BLaER1 (cell line): Measurements from ENCODE around the gene VASH1.

Source experiments
- H3K27ac ChIP-seq: shearing (Covaris generic); formaldehyde crosslinking; 2 replicates; pipeline ENCODE4 v1.8.1; 2022
- H3K27me3 ChIP-seq: shearing (Covaris generic); formaldehyde crosslinking; 2 replicates; pipeline ENCODE4 v1.8.1; 2022
- H3K36me3 ChIP-seq: shearing (Covaris generic); formaldehyde crosslinking; 2 replicates; pipeline ENCODE4 v1.8.1; 2022
- H3K4me1 ChIP-seq: shearing (Covaris generic); formaldehyde crosslinking; 2 replicates; pipeline ENCODE4 v1.8.1; 2022
- H3K4me2 ChIP-seq: shearing (Covaris generic); formaldehyde crosslinking; 2 replicates; pipeline ENCODE4 v1.8.1; 2022
- H3K4me3 ChIP-seq: shearing (Covaris generic); formaldehyde crosslinking; 2 replicates; pipeline ENCODE4 v1.8.1; 2022
- H3K9ac ChIP-seq: shearing (Covaris generic); formaldehyde crosslinking; 2 replicates; pipeline ENCODE4 v1.8.1; 2022
- H3K9me3 ChIP-seq: shearing (Covaris generic); formaldehyde crosslinking; 2 replicates; pipeline ENCODE4 v1.8.1; 2022
- H4K20me1 ChIP-seq: shearing (Covaris generic); formaldehyde crosslinking; 2 replicates; pipeline ENCODE4 v1.8.1; 2022
- Cebpa-rat ChIP-seq: shearing (Covaris generic); IDR thresholded peaks from 2 replicates; pipeline ENCODE4 v1.8.1; 2022

Gene VASH1

DNA sequence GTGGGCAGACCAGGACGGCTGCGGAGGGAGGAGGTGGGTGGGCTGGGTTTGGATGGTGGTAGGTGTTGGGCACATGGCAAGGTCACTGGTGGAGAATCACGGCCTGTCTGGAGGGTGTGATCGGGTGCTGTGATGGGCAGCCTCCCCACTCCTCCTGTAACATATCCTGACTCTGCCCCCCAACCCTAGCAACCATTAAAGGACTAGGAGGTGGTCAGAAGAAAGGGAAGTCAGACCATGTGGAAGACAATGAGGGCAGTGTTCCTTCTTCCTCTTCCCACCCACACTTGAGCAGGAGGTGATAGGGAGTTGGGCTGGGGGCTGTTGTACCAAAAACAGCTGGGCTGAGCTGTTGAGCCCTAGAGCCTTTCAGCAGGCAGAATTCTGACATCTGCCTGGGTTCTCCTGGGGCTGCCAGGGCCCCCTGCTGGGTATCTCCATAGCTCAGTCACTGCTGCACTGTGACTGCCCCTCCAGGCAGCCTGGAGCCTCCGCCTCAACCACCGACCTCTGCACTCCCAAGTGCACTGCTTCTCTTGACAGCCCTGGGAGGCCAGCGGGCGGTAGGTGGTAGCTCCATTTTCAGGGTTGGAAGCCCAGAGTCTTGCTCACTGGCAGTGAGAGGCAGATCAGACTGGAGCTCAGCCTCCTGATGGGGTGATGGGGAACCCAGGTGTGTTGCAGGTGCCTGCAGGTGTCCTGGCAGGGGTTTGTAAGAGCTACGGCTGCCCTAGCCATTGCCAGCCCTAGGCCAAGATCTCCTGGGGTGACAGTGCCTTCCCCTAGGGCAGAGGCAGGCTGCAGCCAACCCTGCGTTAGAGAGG is 15.4 kb downstream of the VASH1 start:
- H3K4me2 ChIP-seq, result no peak overlapping the region
- H3K4me1 ChIP-seq, result peaks cover 21% of the 10 kb centered on the region
- H3K27me3 ChIP-seq, result no peaks in the 10 kb centered on the region
- no peaks in the 10 kb centered on the region for H3K9me3 ChIP-seq
- H3K4me3 ChIP-seq, result no peak overlapping the region
- no peak overlapping the region for H3K27ac ChIP-seq
- no peaks in the 10 kb centered on the region for H4K20me1 ChIP-seq
- peaks cover 24% of the 10 kb centered on the region for H3K36me3 ChIP-seq
- TF ChIP-seq Cebpa-rat, result no peak
- no peak overlapping the region for H3K9ac ChIP-seq

DNA sequence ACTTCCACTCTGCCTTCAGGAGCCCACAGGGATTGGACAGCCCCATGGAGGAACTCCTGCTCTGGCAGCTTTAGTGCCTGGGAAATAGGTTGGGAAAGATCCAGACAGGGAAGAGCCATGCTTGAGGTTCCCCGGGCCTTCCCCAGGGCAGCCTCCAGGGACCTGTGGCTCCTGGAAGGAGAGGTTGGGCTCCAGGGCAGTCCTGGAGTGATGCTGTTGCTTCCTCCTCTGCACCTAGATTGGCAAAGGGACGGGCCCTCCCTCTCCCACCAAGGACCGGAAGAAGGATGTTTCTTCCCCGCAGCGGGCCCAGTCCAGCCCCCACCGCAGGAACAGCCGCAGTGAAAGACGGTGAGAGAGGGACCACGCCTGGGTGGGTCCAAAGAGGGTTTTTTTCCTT is 16.5 kb downstream of the VASH1 start:
- no peaks in the 10 kb centered on the region for H3K9me3 ChIP-seq

DNA sequence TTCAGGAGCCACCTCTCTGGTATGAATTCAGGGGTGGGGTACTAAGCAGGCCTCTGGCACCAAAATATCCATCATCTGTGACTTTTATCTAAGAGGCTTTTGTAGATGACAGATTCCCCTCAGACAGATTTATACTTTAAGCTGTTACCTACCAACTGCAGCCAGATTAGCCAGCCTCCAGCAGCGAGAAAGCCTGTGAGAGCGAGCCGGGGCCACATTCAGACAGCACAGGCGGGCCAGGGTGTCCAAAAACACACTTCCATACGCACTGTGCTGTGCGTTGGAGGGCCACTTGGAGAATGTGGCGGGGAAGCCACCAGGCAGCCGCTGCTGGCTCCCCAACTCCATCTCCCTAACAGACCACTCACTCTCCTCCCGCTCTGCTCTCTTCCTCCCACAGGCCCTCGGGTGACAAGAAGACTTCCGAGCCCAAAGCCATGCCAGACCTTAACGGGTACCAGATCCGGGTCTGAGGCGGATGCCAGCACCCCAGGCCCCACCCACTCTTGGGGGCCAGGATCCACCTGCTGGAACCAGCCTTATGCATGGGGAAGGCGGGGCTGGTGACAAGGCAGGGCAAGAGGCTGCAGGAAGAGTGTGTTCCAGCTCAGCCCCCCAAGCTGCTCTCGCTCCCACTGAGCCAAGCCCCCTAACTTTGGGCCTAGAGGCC is 17.4 kb downstream of the VASH1 start:
- Histone ChIP-seq H3K4me1 (peaks cover 25% of the 10 kb centered on the region), H3K4me3 (no peak overlapping the region), H3K27ac (no peak overlapping the region), H3K27me3 (no peaks in the 10 kb centered on the region), H3K9me3 (no peaks in the 10 kb centered on the region), H3K36me3 (peaks cover 42% of the 10 kb centered on the region), H3K9ac (no peak overlapping the region), H4K20me1 (peaks cover 5% of the 10 kb centered on the region; the same call in 1 of the 2 replicates), H3K4me2 (no peak overlapping the region)
- TF ChIP-seq Cebpa-rat, result no peak

More for the DNA sequence above, 16.5 kb downstream of the VASH1 start:
- TF ChIP-seq Cebpa-rat, result no peak
- H3K36me3 ChIP-seq, result peaks cover 34% of the 10 kb centered on the region
- peaks cover 25% of the 10 kb centered on the region for H3K4me1 ChIP-seq
- no peak overlapping the region for H3K27ac ChIP-seq
- 0 out of 2 replicates have a peak, but pooled peaks cover 4% of the 10 kb centered on the region for H4K20me1 ChIP-seq
- no peak overlapping the region; the same call in 1 of the 2 replicates for H3K4me2 ChIP-seq
- H3K9ac ChIP-seq, result no peak overlapping the region
- H3K27me3 ChIP-seq, result no peaks in the 10 kb centered on the region
- no peak overlapping the region for H3K4me3 ChIP-seq

DNA sequence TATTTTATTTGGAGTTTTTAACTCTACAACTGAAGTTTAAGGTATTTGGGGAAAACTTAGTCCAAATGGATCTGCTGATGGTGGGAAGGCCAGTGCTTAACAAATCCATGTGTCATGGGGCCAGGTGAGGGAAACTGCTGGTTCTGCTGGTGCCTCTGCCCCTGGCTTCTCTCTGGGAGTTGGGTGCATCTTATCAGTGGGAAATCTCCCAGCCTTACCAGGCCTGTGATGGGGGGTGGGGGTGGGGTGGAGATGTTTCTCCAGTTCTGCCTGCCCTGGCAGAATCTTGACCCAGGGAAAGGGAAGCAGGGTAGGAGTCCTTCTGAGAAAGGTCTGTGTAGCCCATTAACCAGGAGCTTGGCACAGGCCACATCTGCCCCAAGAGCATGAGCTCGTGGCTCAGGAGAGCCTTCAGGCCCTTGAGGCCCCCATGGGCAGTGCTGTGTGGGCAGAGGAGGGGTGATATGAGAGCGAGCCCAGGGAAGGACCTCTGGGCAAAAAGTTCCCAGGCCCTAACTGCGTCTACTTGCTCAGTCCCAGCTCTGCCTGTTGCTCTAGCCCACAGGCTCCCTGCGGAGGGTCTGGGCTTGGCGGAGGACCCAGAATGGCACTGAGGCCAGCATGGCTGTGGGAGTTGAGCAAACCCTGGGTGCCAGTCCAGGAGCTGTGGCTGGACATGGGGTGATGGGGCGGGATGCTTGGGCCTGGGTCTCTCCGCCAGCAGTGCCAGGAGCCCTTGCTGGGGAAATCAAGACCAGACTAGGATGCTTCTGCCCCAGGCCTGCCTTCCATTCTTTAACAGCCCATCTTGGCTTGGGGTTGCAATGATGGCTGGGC is 18.2 kb downstream of the VASH1 start:
- no peak overlapping the region for H3K9ac ChIP-seq
- H3K27me3 ChIP-seq, result no peaks in the 10 kb centered on the region
- no peak overlapping the region for H3K27ac ChIP-seq
- no peak overlapping the region for H3K4me3 ChIP-seq
- H3K9me3 ChIP-seq, result no peaks in the 10 kb centered on the region
- no peak overlapping the region for H3K4me2 ChIP-seq
- peaks cover 13% of the 10 kb centered on the region; the same call in 1 of the 2 replicates for H4K20me1 ChIP-seq
- H3K36me3 ChIP-seq, result peaks cover 50% of the 10 kb centered on the region
- TF ChIP-seq Cebpa-rat, result no peak
- peaks cover 25% of the 10 kb centered on the region for H3K4me1 ChIP-seq

DNA sequence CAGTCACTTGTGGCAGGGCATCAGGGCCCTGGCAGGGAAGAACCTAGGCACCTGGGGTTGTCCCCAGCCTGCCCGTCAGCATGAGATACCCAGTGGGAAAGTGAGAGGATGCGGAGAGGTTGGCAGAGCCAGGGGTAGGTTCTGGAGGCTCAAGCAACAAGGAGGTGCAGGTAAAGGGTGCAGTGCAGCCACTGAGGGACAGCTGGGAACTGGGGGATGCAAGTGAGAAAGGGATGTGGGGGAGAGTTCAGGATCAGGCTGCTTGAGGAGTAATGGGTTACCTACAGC is 18.7 kb downstream of the VASH1 start:
- H3K27ac ChIP-seq, result no peak overlapping the region
- no peak overlapping the region for H3K4me2 ChIP-seq
- H3K4me1 ChIP-seq, result peaks cover 25% of the 10 kb centered on the region
- H3K36me3 ChIP-seq, result peaks cover 50% of the 10 kb centered on the region
- no peaks in the 10 kb centered on the region for H3K9me3 ChIP-seq
- TF ChIP-seq Cebpa-rat, result no peak
- no peaks in the 10 kb centered on the region for H3K27me3 ChIP-seq
- peaks cover 14% of the 10 kb centered on the region; the same call in 1 of the 2 replicates for H4K20me1 ChIP-seq
- H3K9ac ChIP-seq, result no peak overlapping the region
- no peak overlapping the region for H3K4me3 ChIP-seq

DNA sequence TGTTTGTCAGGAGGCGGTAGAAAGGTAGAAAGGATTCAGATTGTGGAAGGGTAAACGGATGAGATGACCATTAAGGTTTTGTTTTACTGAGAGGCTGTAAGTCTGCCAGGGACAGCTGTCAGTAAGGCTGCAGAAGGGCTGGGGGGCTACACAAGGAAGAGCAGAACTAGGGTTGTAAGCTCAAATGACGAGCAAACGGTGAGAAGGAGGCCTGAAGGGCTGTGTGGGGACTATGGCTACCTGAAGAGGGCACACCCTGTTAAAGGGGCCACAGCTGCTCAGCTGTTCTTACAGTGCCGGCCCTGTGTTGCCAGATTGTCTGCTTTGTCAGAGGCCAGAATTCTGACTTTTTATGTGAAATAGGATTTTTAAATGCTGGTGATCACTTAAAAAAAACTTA is 19.1 kb downstream of the VASH1 start:
- no peak overlapping the region for H3K9ac ChIP-seq
- H3K4me1 ChIP-seq, result peaks cover 25% of the 10 kb centered on the region
- no peaks in the 10 kb centered on the region for H3K27me3 ChIP-seq
- H3K4me3 ChIP-seq, result no peak overlapping the region
- H3K36me3 ChIP-seq, result peaks cover 51% of the 10 kb centered on the region
- H3K27ac ChIP-seq, result no peak overlapping the region
- H3K9me3 ChIP-seq, result no peaks in the 10 kb centered on the region
- no peak overlapping the region for H3K4me2 ChIP-seq
- peaks cover 14% of the 10 kb centered on the region; the same call in 1 of the 2 replicates for H4K20me1 ChIP-seq
- TF ChIP-seq Cebpa-rat, result no peak

DNA sequence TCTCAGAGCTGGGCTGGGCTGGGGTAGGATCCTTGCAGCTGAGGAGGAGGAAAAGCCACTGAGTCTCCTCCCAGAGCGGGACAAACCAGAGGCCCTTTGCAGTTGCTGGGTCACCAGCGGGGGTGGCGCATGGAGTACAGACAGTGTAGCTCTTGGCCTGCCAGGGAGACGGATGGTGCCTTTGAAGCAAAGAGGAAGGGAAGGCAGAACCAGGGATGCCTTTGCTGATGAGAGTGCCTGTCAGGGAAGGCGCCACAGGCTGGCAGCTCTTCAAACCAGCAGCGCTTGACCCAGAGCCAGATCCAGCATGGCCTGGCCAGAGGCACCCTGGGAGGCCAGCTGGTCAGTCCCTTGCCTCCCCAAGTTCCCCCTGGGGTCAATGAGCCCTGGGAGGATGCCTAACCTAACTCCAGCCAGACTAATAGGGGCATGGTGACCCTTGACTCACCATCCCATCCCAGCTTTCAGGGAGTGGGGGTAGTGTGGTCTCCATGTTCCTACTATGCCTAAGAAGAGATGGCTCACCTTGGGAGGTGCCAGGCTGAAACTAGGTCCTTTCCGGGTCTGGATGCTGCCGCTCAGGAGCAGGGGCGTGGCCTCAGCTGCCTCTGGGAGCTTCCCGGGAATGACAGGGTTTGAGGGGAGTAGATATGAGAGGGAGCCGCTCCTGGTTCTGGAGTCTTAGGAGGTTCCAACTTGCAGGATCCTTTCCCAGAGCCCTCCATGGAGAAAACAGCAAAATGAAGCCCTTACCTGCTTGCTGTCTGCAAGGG is 19.8 kb downstream of the VASH1 start:
- Histone ChIP-seq H3K27ac (0 out of 2 replicates have a peak overlapping the region, but pooled peaks have one; percentile 12), H3K4me2 (no peak overlapping the region), H3K9me3 (no peaks in the 10 kb centered on the region), H3K9ac (no peak overlapping the region), H3K27me3 (no peaks in the 10 kb centered on the region), H4K20me1 (peaks cover 14% of the 10 kb centered on the region; the same call in 1 of the 2 replicates), H3K4me1 (peaks cover 25% of the 10 kb centered on the region), H3K36me3 (peaks cover 58% of the 10 kb centered on the region), H3K4me3 (no peak overlapping the region)
- no peak for TF ChIP-seq Cebpa-rat

DNA sequence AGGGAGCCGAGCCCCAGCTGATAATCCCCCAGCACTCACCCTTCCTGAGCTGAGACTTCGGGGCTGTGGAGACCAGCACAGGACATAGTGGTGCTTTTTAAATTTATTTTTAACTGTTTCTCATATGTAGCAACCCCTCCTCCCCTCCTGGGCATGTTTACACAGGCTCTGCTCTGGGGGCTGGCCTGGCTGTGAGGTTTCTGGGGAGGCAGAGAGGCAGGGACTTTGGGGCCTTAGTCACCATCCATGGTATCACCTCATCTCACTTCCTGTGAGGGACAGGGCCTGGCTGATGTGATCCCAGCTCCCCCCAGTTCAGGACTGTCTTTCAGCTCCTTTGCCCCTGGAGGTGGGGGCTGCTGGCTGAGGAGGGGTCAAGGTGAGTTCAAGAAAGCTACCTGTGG is 20.4 kb downstream of the VASH1 start:
- H4K20me1 ChIP-seq, result peaks cover 14% of the 10 kb centered on the region; the same call in 1 of the 2 replicates
- H3K9me3 ChIP-seq, result no peaks in the 10 kb centered on the region
- TF ChIP-seq Cebpa-rat, result no peak
- H3K27me3 ChIP-seq, result no peaks in the 10 kb centered on the region
- no peak overlapping the region for H3K9ac ChIP-seq
- no peak overlapping the region for H3K4me3 ChIP-seq
- peaks cover 25% of the 10 kb centered on the region for H3K4me1 ChIP-seq
- H3K36me3 ChIP-seq, result peaks cover 64% of the 10 kb centered on the region
- H3K27ac ChIP-seq, result peak overlapping the region; percentile 59; the same call in 1 of the 2 replicates
- H3K4me2 ChIP-seq, result no peak overlapping the region
